GM19351 (cell line): ENCODE measurements around the gene ZNF267.
"Not testable (repeated sequence)": the region's sequence is repeated elsewhere in the genome, so short reads cannot be mapped to it uniquely, and the experiment has no call there.

Experiments used
- ATAC-seq: cut with Tn5 transposase; IDR thresholded peaks from one replicate; pipeline ENCODE4 v1.9.1; 2021; ENCODE audit warnings: mild to moderate bottlenecking, moderate library complexity; ENCODE audit not compliant: unreplicated experiment

ZNF267 gene

DNA sequence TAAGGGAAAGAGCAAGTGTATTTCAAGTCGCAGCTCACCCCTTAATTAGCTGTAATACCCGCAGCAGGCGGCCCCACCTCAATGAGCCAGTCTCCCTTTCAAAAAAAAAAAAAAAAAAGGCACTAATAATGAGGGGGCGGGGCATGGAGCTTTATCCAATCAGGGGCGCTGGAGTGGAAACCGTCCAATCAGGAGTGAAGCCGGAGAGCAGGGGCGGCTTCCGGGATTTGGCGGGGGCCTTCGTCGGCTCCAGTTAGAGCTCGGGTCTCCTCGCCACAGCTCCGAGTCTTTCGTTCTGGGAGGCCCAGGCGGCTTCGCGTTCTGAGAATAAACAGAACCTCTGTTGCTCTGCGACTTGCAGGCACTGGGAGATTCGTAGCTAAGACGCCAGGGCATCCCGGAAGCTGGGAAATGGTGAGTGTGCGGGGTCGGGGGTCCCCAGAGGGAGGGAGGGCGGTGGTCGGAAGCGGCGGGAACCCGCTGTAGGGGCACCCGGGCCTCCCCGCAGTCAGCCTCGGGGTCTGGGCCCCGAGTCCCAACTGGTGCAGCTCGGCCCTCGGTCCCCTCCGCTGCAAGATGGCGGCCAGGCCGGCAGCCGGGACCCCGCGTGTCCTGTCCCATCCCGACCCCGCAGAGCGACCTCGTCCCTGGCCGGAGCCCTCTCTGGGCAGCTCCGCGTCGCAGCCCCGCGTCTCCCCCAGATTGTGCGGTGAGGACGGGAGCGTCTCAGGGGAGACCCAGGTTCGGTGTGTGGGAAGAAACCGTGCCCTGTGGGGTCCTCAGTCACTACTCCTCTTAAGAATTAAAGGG lies at the start of gene ZNF267:
Gene ZNF267, plus strand, starts transcription at position 252 of the 810 bp plus-strand sequence. Its CDS starts 160 bp downstream, at position 412.
- peak; percentile 45 for ATAC-seq

DNA sequence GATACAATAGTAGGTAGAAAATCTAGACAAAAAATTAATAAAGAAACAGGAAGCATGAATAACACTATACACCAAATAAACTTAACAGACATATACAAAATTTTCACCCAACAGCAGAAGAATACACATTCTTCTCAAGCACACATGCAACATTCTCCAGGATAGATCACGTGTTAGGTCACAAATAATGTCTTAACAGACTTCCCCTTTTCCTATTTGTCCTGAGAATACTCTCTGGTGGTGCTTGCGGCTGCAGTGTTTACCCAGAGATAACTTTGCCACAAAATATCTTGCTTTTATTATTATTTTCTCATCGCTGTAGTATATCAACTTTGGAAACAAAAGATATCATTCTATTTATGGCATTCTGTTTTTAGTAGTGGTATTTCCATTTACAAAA lies 40.6 kb upstream of the ZNF267 start:
- no peak for ATAC-seq

DNA sequence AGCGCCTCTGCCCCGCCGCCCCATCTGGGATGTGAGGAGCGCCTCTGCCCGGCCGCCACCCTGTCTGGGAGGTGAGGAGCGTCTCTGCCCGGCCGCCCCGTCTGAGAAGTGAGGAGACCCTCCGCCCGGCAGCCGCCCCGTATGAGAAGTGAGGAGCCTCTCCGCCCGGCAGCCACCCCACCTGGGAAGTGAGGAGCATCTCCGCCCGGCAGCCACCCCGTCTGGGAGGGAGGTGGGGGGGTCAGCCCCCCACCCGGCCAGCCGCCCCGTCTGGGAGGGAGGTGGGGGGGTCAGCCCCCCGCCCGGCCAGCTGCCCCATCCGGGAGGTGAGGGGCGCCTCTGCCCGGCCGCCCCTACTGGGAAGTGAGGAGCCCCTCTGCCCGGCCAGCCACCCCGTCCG lies 37.2 kb upstream of the ZNF267 start:
- ATAC-seq: not testable (repeated sequence)

DNA sequence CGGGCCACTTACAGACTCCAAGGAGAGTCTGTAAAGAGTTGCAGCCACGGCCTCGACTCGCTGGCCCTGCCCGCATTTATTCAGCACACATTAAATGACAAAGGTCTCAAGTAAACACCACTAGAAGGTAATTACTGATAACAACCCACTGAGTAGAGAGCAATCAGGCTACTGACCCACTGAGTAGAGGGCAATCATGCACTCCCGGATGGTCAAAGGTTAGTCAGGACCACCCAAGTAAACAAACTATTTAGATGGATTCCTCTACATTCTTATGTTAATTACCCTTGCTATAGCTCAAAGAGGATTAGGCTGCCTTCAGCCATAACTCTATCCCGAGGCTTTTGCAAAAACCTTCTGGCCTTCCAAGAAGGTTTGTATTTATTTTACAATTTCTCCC lies 30.7 kb upstream of the ZNF267 start:
- no peak for ATAC-seq

DNA sequence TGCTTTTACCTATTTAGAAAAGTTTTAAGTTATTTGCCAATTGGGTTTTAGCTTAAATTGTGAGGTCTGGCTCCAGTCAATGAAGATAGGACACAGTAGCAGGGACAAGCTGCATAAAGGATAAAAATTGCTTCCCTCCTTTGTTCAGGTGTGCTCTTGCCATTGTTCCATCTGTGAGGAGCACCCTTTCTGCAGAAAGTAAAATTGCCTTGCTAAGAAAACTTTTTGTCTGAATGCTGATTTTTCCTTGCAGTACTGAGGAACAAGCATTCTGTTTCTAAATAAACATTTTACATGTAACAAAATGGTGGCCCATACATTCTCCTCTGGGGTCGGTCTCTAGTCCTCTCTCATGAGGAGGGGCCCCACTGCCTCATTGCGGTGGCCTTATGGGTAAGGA lies 25.0 kb upstream of the ZNF267 start:
- ATAC-seq: not testable (repeated sequence)

DNA sequence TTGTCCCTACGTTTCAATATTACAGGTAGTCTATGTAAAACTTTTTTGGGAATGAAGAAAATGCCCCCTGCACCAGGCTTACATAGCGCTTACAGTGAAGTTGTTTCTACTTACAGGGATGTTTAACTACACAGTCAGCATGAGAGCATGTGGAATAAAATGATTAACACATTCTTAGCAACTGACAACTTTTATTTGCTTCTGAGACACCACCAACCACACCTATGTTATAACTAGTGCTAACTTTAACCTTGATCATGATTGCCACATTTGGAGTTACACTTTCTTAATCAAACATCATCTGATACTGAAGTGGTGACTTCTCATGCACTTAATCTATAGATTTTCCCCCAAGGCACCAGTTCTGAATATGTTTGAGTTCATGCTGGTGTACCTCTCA lies 20.3 kb upstream of the ZNF267 start:
- ATAC-seq: no peak

DNA sequence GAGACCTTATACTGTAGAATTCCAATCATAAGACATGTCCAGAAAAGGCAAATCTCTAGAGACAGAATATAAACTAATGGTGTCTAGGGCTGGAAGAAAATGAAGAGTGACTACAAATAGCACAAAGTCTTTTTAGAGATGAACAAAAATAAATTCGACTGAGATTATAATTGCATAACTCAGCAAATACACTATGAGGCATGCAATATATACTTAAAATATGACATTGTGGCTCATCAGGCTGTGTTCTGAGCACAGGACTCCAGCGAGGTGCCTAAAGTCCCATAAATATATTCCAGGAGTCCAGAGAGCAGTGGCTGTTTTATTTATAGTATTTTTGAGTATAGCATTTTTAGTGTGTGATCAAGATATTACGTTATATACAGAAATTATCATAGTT lies 13.1 kb upstream of the ZNF267 start:
- no peak for ATAC-seq

DNA sequence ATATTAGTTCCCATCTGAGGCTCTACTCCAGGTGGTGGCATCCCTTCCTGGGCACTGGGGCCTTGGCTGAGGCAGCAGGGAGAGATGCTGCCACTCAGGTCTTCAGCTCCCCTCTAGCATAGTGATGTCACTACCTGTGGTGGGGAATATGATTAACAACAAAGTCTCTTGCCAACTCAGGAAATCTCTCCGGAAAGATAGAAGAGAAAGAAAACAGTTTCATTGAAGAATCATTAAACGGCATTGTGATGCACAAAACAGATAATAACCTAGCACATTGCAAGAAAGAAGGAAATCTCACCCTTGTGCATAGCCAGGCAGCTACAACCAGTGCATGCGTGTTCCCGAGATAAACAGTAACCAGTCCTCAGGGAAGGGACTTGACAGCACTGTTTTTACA lies 12.2 kb upstream of the ZNF267 start:
- no peak for ATAC-seq

DNA sequence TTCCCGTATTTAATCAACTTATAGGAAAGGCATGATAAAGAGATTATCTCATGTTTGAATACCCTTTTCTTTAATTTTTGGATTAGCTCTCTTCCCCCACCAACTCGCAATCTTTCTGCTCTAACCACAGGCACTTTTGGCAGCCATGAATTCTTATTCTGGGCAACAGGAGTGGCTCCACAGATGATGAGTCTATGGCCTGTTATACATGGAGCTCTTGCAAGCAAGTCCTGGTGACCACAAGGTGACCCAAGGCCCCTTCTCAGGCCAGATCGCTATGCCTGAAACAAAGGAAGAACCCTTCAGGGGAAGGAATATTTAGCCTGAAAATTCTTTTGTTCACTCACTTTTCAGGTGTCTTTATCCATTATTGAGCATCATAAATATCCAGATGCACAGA lies 10.8 kb upstream of the ZNF267 start:
- no peak for ATAC-seq

DNA sequence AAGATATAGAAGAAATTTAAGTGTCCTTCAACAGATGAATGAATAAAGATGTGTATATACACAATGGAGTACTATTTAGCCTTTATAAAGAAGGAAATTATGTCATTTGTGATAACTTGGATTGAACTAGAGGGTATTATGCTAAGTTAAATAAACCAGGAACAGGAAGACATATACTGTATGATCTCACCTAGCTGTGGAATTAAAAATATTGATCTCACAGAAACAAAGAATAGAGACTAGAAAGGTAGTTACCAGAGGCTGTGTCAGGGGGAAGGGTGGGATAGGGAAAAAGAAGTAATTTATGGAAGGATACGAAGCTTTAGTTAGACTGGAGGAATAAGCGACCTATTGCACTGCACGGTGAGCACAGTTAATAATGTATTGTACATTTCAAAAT lies 5.4 kb upstream of the ZNF267 start:
- no peak for ATAC-seq

DNA sequence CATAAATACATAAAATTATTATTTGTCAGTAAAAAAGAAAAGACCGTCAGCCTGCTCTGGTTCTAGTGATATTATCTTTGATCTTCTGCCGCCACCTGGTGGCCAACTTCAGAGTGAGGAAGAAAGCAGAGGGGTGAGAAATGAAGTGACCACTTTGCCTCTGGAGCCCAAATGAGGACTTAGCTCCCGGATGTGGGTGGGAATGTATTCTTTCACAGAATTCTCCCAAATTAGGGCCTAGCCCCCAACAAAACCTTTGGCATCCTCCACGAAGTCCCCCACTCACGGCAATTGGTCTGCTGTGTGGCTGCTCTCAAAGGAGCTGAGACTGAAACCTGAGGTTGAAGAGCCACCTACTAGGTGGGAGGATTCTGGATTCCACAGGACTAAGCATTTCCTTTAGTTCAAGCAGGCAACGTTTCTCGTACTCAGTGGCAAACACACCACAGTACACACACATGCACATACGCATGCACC lies 4.9 kb upstream of the ZNF267 start:
- peak; percentile 48 for ATAC-seq

DNA sequence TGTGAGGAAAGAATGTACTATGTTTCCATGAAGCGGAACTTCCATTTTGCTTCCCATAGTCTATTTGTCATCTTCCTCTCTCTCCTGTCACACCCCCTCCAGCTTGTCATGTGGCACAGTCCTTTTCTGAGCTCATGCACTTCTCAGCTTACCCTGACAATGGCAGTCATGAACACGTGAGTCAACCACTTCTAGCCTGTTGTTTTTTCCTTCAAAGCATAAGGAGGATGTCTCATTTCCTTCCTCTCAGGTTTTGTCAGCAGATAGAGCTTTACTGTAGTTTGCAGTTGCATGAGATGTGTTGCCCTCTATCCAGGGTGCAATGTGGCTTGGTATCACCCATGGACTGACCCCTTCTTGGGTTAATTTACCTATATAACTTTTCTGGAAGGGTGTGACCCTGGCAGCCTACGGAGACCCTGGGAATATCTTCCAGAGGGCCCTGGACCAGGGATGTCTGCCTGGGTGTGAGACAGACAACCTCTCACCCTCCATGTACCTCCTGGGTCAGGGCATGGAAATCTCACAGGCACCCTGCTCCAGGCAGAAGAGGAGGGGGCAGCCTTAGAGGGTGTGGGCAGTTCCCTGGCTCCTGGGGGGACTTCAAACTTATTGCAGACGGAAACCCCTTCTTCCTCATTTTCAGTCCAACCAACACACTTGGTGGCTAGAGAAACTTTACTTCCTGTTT lies 4.0 kb upstream of the ZNF267 start:
- peak; percentile 43 for ATAC-seq

DNA sequence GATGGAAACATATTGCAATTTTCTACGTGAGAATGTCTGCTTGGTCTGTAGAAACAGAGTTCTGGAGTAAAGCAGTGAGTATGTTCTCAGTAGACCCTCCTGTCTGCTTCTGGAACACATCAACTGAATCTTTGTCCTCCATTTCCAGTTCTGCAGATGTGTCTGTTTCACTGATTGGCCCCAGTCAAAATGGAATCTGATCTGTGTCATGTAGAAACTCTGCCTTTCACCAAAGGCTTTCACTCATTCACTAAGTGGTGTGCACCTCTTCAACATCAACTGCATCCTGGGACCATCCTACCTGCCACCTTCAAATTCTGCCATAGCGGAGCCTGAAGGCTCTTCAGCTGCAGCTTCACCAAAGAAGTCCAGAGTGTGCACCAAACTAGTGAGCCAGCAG lies 2.8 kb upstream of the ZNF267 start:
- no peak for ATAC-seq

DNA sequence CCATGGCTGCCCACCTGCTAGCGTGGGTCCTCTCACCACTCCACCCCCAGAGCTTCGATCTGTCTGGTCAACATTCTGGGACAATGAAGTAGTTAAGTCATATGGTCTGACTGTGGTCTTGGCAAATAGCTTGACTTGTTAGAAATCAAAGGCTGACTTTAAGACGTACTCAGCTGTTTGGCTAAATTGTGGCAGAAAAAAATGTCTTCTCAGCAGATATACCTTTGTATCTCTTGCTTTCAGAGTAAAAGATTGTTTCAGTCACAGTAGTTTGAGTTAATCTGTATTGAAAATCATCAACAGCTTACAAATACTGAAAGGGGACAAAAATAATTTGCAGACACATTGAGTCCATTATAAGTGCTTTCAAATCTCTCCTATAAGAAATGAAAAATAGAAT lies 2.1 kb upstream of the ZNF267 start:
- ATAC-seq: no peak

DNA sequence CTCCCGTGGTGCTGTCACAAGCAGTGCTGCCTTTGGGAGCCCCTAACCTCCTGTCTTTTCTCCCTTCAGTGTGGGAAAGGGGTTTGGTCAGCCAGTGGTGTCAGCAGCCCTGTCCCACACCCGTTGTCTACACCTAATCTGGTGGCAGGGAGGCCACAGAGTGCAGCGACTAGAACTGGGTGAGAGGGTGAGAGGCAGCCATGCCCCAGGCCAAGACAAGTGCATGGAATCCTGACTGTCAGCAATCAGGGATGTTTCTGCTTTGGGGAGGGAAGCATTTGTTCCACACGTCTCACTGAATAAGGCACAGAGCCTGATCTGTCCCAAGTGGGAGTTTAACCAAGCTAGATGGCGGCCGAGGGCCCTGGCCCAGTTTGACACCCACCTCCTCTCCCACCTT lies 1.4 kb upstream of the ZNF267 start:
- no peak for ATAC-seq

DNA sequence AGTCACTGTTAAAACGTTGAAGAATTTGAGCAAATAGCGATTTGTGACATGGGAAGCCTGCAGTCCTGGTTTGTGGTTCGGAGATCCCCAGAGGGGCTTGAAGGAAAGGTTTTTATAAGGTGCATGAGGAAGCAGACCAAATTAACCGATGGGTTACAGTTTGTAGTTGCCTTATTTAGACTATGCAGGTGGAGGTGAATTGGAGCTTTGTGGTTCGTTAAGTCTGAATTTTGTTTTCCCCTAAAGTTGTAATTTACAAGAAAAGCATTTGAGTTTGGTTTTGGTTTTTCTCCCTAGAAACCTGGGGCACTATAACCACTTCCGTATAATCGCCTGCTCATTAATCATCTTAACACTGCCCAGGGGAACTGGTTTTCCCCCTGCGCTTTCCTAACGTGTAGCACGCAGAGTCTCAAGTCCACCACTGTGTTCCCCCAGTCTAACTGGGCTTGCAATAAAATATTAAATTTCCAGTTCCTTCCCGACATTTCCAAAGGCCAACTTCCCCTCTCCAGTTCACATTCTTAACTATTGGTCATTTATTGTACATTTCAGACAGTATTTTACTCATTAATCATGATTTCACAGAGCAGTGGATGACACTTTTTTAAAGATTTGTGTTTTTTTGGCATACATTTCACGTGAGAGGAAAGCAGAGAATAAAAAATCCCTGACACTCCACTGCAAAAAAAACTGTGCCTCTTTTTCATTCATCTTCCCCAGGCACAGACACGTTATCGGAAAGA lies 932 bp downstream of the ZNF267 start:
- ATAC-seq: peak; percentile 24

DNA sequence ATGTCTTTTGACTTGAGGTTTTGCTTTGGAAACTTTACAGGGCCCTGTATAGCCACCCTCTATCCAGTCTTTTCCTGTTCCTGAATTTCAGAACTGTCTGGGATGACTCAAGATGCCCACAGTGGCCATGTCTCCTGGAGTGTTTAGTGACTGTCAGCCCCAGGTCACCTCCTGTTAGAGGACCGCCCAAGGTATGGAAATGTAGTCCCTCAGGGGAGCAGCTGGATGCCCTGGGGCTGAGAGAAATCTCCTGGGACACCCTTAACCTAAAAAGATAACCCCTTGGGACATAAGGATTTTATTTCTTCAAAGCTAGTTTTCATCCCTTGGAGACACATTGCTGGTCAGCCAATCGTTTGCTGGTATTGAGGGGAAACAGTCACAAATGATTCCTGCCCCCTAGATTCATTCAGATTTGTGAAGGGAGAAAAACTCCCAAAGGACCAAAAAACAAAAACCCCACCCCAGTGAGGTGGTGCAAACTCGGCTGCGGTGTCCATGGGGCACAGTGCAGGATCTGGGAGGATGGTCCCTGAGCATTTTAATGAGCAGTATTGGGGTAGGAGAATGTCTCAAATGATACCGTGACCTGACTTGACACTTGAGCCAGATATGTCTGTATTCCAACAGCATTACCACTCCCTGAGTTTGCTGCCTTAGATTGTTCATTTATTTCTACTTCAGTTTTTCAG lies 1.7 kb downstream of the ZNF267 start:
- no peak for ATAC-seq

DNA sequence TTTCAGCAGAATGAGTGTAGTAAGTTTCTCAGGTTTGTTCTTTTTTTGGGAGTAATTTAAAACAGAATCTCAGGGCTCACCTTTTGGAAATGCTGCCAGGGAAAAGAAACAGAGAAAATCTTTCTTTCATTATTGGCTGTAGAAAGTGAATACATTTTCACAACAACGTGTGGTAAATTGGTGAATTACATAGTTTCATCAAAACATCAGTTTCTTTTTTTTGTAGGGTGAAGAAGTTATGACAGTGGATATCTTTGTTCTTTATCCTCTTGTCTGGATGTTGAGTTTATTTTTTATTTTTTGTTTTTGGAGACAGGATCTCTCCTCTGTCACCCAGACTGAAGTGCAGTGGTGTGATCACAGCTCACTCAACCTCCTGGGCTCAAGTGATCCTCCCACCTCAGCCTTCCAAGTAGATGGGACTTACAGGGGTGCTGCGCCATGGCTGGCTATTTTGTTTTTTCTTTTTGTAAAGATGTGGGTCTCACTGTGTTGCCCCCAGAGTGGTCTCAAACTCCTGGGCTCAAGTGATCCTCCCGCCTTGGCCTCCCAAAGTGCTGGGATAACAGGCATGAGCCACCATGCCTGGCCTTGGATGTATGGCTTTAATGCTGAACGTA lies 2.4 kb downstream of the ZNF267 start:
- ATAC-seq: no peak

DNA sequence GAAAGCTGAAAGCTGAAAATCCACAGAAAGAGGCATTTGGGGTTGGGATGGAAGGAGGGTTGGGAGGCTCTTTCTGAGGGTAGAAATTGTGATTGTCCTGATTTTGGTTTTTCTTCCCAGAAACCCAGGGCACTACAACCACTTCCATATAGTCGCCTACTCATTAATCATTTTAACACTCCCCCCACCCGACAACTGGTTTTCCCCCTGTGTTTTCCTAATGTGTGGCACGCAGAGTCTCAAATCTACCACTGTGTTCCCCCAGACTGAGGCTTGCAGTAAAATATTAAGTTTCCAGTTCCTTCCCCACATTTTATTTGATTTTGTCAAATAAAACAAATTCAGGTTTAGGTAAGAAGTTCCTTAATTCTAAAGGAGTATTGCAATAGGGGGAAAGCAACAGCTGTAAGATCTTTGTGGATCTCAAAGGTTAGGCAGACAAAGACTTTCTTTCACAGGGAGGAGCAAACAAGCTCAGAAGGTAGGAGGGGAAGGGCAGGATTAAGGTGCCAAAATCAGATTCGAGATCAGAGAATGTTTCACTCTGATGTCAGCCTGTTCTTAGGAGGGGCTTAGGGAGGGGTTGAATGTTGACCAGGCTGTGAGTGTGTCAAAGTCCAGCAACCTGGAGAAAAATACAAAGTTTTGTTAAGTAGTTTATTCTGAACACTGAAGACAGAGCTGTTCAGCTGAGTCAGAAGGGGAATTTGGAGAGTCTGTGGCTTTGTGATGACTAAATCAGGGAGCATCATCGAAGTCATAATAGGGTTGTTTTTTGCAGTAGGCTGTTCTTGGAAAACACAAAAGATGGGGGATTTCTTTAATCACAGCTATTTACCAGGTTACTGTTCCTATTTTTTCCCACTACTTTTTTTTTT lies 3.6 kb downstream of the ZNF267 start:
- ATAC-seq: peak; percentile 67
